GM19023 (cell line): Measurements from ENCODE around the gene KCNG2.

ENCODE experiments used
- ATAC-seq: cut with Tn5 transposase; IDR thresholded peaks from one replicate; pipeline ENCODE4 v1.9.1; 2021; ENCODE audit warnings: mild to moderate bottlenecking, moderate library complexity; ENCODE audit not compliant: unreplicated experiment

KCNG2 gene

GRCh38 chr18:79796531-79797405 lies 970 bp upstream of the KCNG2 start:
- ATAC-seq: no peak

GRCh38 chr18:79798346-79798998 lies 734 bp downstream of the KCNG2 start:
- ATAC-seq: no peak

GRCh38 chr18:79798999-79799370 lies 1.2 kb downstream of the KCNG2 start:
- no peak for ATAC-seq

DNA sequence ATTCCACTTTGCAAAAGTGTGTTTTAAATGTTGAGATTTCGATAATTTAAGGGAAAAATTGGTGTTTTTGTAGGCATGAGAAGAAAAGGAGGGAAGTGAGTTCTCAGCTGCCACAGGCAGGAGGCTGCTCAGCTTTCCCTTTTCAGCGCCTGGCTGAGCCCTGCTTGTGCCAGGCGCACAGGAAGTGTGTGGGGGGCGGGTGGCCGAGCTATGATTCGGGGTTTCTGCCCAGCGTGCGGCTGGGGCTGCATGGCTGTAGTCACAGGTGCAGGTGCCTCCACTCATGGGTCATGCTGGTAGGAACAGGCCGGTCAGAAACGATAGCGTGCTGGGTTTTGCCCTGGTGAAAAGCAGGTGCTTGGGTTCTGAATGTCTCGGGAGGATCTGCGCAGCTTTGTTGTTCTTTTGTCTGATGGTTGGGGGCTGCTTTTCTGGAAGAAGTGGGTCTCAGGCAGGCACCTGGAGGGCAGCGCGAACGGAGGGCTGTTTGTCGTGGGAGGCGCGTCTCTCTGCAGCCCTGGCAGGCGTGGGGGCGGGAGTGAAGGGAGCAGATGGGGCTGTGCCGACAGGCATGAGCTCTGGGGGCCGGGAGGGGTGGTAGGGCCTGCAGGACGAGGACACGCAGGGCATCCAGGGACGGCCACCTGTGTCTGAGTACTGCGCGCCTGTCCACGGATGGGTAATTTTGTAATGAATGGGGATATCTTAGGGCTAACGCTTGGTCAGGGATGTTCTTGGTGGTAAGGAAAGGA lies 2.1 kb downstream of the KCNG2 start:
- ATAC-seq: no peak

DNA sequence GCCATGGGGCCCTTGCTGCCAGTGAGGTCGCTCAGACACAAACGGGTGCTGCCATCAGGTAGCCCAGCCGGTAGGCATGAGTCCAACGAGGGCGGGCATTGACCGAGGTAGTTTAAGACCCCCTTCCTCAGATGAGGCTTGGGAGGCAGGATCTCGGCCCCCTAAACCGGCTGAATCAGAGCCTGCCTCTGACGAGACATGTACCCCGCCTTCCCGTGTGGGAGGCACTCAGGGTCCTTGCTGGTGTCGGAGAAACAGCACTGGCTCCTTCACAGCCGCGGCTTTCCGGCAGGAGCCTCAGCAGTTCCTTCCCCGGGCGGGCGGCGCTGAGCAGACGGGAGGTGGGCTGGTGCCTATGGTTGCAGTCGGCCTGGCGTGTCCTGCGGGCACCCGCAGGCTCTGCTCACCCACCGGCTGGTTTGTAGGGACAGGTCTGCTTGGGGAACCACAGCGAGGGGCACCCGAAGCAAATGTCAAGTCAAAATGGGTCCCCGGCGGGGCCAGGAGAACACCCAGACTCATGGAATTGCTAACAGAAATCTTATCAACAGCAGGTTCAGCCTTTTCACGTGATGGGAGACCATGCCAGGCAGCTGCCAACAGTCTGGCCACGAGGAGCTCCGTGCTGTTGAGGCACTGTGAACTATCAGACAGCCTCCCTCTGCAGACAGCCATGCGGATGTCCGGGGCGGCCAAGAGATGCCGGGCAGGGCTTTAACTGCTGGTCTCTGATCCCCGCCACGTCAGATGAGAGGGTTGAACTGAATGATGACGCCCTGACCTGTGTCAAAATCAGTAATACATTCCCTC lies 2.8 kb downstream of the KCNG2 start:
- no peak for ATAC-seq

DNA sequence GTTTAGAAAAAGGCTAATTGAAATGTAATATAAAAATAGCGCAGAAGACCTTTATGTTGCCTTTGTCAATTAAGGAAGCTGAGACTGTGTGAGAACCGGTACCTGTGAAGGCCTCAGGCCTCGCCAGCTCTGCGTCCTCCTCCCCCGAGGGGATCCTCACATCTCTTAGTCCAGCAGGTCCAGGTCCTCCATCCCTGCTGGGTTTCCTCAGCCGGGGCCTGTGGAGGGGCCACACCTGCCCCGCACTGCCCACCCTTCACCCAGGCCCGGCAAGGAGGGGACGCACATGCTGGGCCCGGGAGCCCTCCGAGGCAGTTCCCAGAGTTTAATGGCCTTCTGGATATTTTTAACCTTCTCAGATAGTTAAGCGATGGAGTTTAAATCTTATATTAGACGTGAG lies 3.5 kb downstream of the KCNG2 start:
- no peak for ATAC-seq

GRCh38 chr18:79801641-79802040 lies 3.9 kb downstream of the KCNG2 start:
- ATAC-seq: no peak

- no peak for ATAC-seq
Observed at GRCh38 chr18:79802298-79802697, 4.6 kb downstream of the KCNG2 start.

- no peak for ATAC-seq
Observed at GRCh38 chr18:79803611-79804051, 5.9 kb downstream of the KCNG2 start.

DNA sequence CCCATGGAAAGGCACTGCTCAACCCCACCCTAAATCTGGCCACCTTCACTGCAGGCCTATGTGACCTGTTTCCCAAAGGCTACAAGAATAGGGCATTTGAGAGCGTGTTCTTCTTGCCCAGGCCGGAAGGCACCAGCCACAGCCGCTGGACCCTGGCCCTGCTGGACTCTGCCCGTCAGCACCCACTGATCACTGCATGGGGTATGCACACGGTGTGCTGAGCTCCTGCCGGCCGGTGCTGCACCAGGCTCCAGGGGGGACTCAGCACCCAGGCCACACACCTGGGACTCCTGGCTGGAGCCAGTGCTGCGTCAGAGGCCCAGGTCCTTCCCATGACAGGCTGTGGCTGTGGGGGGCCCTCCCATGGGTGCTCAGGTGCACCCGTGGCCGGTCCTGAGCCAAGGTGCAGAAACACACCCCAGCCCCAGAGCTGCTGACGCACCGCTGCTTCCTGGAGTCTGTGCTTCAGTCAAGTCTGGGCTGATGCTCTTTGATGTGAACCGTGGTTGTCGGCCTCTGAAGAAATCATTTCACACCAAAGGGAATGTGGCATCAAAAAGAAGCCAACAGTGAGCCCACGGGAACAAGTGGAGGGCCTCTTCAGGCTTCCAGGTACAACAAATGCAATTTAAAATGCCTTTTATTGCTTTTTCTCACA lies 6.5 kb downstream of the KCNG2 start:
- ATAC-seq: no peak

- ATAC-seq: no peak
Observed at GRCh38 chr18:79805211-79805887, 7.6 kb downstream of the KCNG2 start.

GRCh38 chr18:79805926-79806487 lies 8.3 kb downstream of the KCNG2 start:
- ATAC-seq: no peak

GRCh38 chr18:79806976-79807841 lies 9.5 kb downstream of the KCNG2 start:
- no peak for ATAC-seq

GRCh38 chr18:79809482-79810192 lies 11.9 kb downstream of the KCNG2 start:
- ATAC-seq: no peak

DNA sequence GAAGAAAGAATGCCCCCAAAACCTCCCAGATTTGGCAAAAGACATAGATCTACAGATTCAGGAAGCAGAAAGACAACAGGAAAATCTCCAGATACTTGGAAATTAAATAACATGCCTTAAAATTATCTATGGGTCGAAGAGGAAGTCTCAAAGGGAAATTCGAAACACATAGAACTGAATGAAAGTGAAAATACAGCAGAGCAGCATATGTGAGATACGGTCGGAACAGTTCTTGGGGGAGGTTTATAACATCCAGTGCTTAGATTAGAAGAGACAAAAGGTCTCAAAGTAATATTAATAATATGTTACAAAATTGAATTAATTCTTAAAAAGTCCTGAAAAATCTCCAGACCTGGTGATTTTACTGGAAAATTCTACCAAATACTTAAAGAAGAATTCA lies 14.3 kb downstream of the KCNG2 start:
- ATAC-seq: no peak

DNA sequence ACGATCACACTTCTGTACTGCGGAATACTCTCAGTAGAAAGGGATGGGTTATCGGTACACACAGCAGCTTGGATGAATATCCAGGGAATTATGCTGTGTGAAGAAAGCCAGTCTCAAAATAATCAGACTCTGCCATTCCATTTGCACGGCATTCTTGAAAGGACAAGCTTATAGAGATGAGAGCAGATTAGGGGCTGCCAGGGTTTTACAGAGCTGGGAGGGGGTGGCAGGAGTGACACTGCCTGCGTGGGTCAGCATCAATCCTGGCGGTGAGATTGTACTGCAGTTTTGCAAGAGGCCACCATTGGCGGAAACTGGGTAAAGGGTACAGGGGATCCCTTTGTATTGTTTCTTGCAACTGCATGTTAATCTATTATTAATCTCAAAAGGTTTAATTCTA lies 16.6 kb downstream of the KCNG2 start:
- ATAC-seq: no peak

GRCh38 chr18:79815657-79816056 lies 17.9 kb downstream of the KCNG2 start:
- ATAC-seq: no peak

DNA sequence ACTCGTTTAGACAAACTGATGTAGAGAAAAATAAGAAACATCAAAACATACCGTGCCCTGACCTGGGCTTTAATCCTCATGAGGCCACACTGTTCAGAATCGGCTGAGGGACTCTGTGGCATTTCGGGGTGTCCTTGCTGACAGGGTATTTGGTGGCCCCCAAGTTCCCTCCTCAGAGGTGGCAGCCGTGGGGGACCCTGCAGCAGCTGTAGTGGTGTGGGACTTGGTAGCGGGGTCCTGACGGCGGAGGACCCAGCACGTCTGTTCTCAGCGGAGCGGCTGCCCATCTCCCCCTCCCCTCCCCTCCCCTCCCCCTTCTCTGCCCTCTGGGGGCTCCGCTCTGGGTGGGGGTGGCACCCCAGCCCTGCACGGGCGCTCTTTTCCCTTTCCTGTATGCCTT lies 18.4 kb downstream of the KCNG2 start:
- ATAC-seq: no peak
